GM23248 (cell line): ENCODE measurements around the gene IRF5.

ENCODE experiments used
- EZH2 ChIP-seq: fragments of 200-600 bp; sonication (generic); IDR thresholded peaks from 2 replicates; pipeline ENCODE4 v1.6.1; 2018; ENCODE audit warnings: antibody characterized with exemption, mild to moderate bottlenecking; ENCODE audit not compliant: insufficient read depth, poor library complexity, severe bottlenecking
- EZH2phosphoT487 ChIP-seq: fragments of 200-600 bp; sonication (generic); IDR thresholded peaks from 2 replicates; pipeline ENCODE4 v1.6.1; 2018; ENCODE audit warnings: antibody characterized with exemption, moderate library complexity, mild to moderate bottlenecking, low read depth; ENCODE audit not compliant: insufficient read depth

- TF ChIP-seq EZH2 (no peak), EZH2phosphoT487 (no peak)
Observed at GRCh38 chr7:128891942-128892269, 45.8 kb upstream of the IRF5 start.
